HEK293 (cell line): ENCODE measurements around the gene FKBP14.

Experiments used
- CTCF ChIA-PET: fragments of 350-600 bp; formaldehyde crosslinking; extraction: SDS; loops from one replicate; lab custom pipeline; 2021; ENCODE audit warnings: antibody characterized with exemption; lab: Yijun Ruan, JAX
- POLR2A ChIA-PET: fragments of 300-600 bp; formaldehyde crosslinking; extraction: SDS; loops from one replicate; lab custom pipeline; 2020; ENCODE audit warnings: antibody characterized with exemption, inconsistent platforms; lab: Yijun Ruan, JAX
- H3K27ac ChIP-seq: fragments of 200-500 bp; sonication (Bioruptor generic); 2 replicates; pipeline ENCODE4 v1.5.1; 2014; ENCODE audit warnings: low read depth, low read length, control low read depth, inconsistent platforms; ENCODE audit errors: extremely low read depth
- H3K36me3 ChIP-seq, 2 experiments: fragments of 200-500 bp in 1 of 2; sonication (Bioruptor generic) in 1 of 2; 1 replicate in 1 of 2; 2 replicates in 1 of 2; pipeline ENCODE4 v1.5.1; 2014 to 2017; ENCODE audit warnings: inconsistent platforms in 2 of 2, low read length in 2 of 2; ENCODE audit not compliant: control insufficient read depth in 2 of 2, insufficient read depth in 1 of 2
- H3K4me1 ChIP-seq: fragments of 200-500 bp; sonication (Bioruptor generic); 2 replicates; pipeline ENCODE4 v1.5.1; 2014; ENCODE audit warnings: mild to moderate bottlenecking, low read length, inconsistent platforms; ENCODE audit not compliant: control insufficient read depth, insufficient read depth
- H3K4me3 ChIP-seq: 2 replicates; pipeline ENCODE4 v1.5.1; 2011; ENCODE audit warnings: low read depth, mild to moderate bottlenecking, control low read depth, low read length, moderate library complexity
- H3K9me3 ChIP-seq: fragments of 200-500 bp; sonication (Bioruptor generic); 2 replicates; pipeline ENCODE4 v1.5.1; 2014; ENCODE audit warnings: low read depth, low read length, inconsistent platforms; ENCODE audit not compliant: control insufficient read depth, insufficient read depth
- BCL11A ChIP-seq: fragments of 450-650 bp; formaldehyde crosslinking; IDR thresholded peaks from 2 replicates; pipeline ENCODE4 v1.5.1; 2016; ENCODE audit warnings: low read depth, missing biosample characterization, missing genetic modification characterization
- ELK4 ChIP-seq: IDR thresholded peaks from 2 replicates; pipeline ENCODE4 v1.6.1; 2011; ENCODE audit warnings: mild to moderate bottlenecking, low read depth, low read length, borderline replicate concordance
- HOXC10 ChIP-seq: sonication (generic); formaldehyde crosslinking; IDR thresholded peaks from 2 replicates; pipeline ENCODE4 v1.8.1; 2023; ENCODE audit warnings: mild to moderate bottlenecking, missing genetic modification reagents
- KLF7 ChIP-seq: fragments of 450-650 bp; formaldehyde crosslinking; IDR thresholded peaks from 2 replicates; pipeline ENCODE4 v1.5.1; 2016; ENCODE audit warnings: missing biosample characterization, missing genetic modification characterization, borderline replicate concordance
- OSR2 ChIP-seq: fragments of 450-650 bp; formaldehyde crosslinking; IDR thresholded peaks from 2 replicates; pipeline ENCODE4 v1.5.1; 2016; ENCODE audit warnings: missing biosample characterization, missing genetic modification characterization
- PBX3 ChIP-seq: sonication (generic); formaldehyde crosslinking; IDR thresholded peaks from 2 replicates; pipeline ENCODE4 v1.8.1; 2022; ENCODE audit warnings: mild to moderate bottlenecking, moderate library complexity, missing genetic modification reagents
- REPIN1 ChIP-seq: fragments of 450-650 bp; formaldehyde crosslinking; IDR thresholded peaks from 2 replicates; pipeline ENCODE4 v1.5.1; 2017; ENCODE audit warnings: missing biosample characterization, missing genetic modification characterization, low read depth
- SCRT2 ChIP-seq: fragments of 450-650 bp; formaldehyde crosslinking; IDR thresholded peaks from 2 replicates; pipeline ENCODE4 v1.5.1; 2016; ENCODE audit warnings: missing biosample characterization, missing genetic modification characterization
- YY2 ChIP-seq: fragments of 450-650 bp; formaldehyde crosslinking; IDR thresholded peaks from 2 replicates; pipeline ENCODE4 v1.5.1; 2016; ENCODE audit warnings: missing biosample characterization, missing genetic modification characterization
- ZBTB21 ChIP-seq: fragments of 450-650 bp; formaldehyde crosslinking; IDR thresholded peaks from 2 replicates; pipeline ENCODE4 v1.5.1; 2017; ENCODE audit warnings: missing biosample characterization, missing genetic modification characterization
- ZBTB49 ChIP-seq: fragments of 450-650 bp; formaldehyde crosslinking; IDR thresholded peaks from 2 replicates; pipeline ENCODE4 v1.5.1; 2016; ENCODE audit warnings: missing biosample characterization, missing genetic modification characterization, low read depth
- ZNF132 ChIP-seq: fragments of 450-650 bp; formaldehyde crosslinking; IDR thresholded peaks from 2 replicates; pipeline ENCODE4 v1.5.1; 2017; ENCODE audit warnings: missing biosample characterization, missing genetic modification characterization, borderline replicate concordance
- ZNF169 ChIP-seq: fragments of 450-650 bp; formaldehyde crosslinking; IDR thresholded peaks from 2 replicates; pipeline ENCODE4 v1.5.1; 2016; ENCODE audit warnings: missing biosample characterization, missing genetic modification characterization
- ZNF175 ChIP-seq: fragments of 450-650 bp; formaldehyde crosslinking; IDR thresholded peaks from 2 replicates; pipeline ENCODE4 v1.5.1; 2016; ENCODE audit warnings: missing biosample characterization, missing genetic modification characterization
- ZNF214 ChIP-seq: fragments of 450-650 bp; formaldehyde crosslinking; IDR thresholded peaks from 2 replicates; pipeline ENCODE4 v1.5.1; 2017; ENCODE audit warnings: missing biosample characterization, mild to moderate bottlenecking, missing genetic modification characterization, borderline replicate concordance
- ZNF221 ChIP-seq: fragments of 450-650 bp; formaldehyde crosslinking; IDR thresholded peaks from 2 replicates; pipeline ENCODE4 v1.5.1; 2017; ENCODE audit warnings: missing biosample characterization, missing genetic modification characterization, borderline replicate concordance
- ZNF302 ChIP-seq: fragments of 450-650 bp; formaldehyde crosslinking; IDR thresholded peaks from 2 replicates; pipeline ENCODE4 v1.5.1; 2016; ENCODE audit warnings: missing biosample characterization, missing genetic modification characterization, low read depth
- ZNF416 ChIP-seq: fragments of 450-650 bp; formaldehyde crosslinking; IDR thresholded peaks from 2 replicates; pipeline ENCODE4 v1.5.1; 2016; ENCODE audit warnings: missing biosample characterization, missing genetic modification characterization
- ZNF48 ChIP-seq: fragments of 450-650 bp; formaldehyde crosslinking; IDR thresholded peaks from 2 replicates; pipeline ENCODE4 v1.5.1; 2016; ENCODE audit warnings: missing biosample characterization, missing genetic modification characterization
- ZNF514 ChIP-seq: fragments of 450-650 bp; formaldehyde crosslinking; IDR thresholded peaks from 2 replicates; pipeline ENCODE4 v1.5.1; 2016; ENCODE audit warnings: missing biosample characterization, missing genetic modification characterization
- ZNF518A ChIP-seq: fragments of 450-650 bp; formaldehyde crosslinking; conservative IDR thresholded peaks from 2 replicates; pipeline ENCODE4 v1.5.1; 2016; ENCODE audit warnings: low read depth, missing biosample characterization, missing genetic modification characterization
- ZNF560 ChIP-seq: fragments of 450-650 bp; formaldehyde crosslinking; IDR thresholded peaks from 2 replicates; pipeline ENCODE4 v1.5.1; 2017; ENCODE audit warnings: missing biosample characterization, missing genetic modification characterization, borderline replicate concordance
- ZNF596 ChIP-seq: fragments of 450-650 bp; IDR thresholded peaks from 2 replicates; pipeline ENCODE4 v1.5.0; 2018; ENCODE audit warnings: missing biosample characterization, mild to moderate bottlenecking, missing genetic modification characterization, moderate library complexity
- ZNF600 ChIP-seq: fragments of 450-650 bp; formaldehyde crosslinking; IDR thresholded peaks from 2 replicates; pipeline ENCODE4 v1.5.1; 2016; ENCODE audit warnings: missing biosample characterization, missing genetic modification characterization
- ZNF626 ChIP-seq: fragments of 450-650 bp; sonication (Bioruptor Pico); formaldehyde crosslinking; IDR thresholded peaks from 2 replicates; pipeline ENCODE4 v1.5.1; 2018; ENCODE audit warnings: missing biosample characterization, missing genetic modification characterization, inconsistent platforms
- ZNF701 ChIP-seq: fragments of 450-650 bp; formaldehyde crosslinking; IDR thresholded peaks from 2 replicates; pipeline ENCODE4 v1.5.1; 2016; ENCODE audit warnings: missing biosample characterization, missing genetic modification characterization

Gene FKBP14

GRCh38 chr7:29975561-29975960, 50.9 kb downstream of the FKBP14 start:
- POLR2A ChIA-PET = no interaction called here
- Histone ChIP-seq H3K4me1 (0 out of 2 replicates have a peak, but pooled peaks cover 2% of the 10 kb centered on the region), H3K9me3 (no peaks in the 10 kb centered on the region; the same call in 1 of the 2 replicates), H3K27ac (no peak overlapping the region), H3K4me3 (no peak overlapping the region), H3K36me3 (peaks cover 0 to 4% of the 10 kb centered on the region in 2 experiments; a peak in 1 of 3 replicates)
- CTCF ChIA-PET = interaction anchor here (0.9 kb wide), 1 partner anchor 12 kb away, joined by 3 read pairs; no protein-coding TSS in a partner anchor
- TF ChIP-seq ZNF626 (tag by site-specific recombination) (no peak), SCRT2 (tag by site-specific recombination) (0 out of 2 replicates have a peak, but pooled peaks have one; percentile 11)

- H3K9me3 ChIP-seq = no peaks in the 10 kb centered on the region; the same call in 1 of the 2 replicates
- CTCF ChIA-PET = no interaction called here
These were observed 52.2 kb downstream of the FKBP14 start for GRCh38 chr7:29974286-29974685.

GRCh38 chr7:29972315-29972669, 54.2 kb downstream of the FKBP14 start:
- H3K27ac ChIP-seq = no peak overlapping the region
- 0 out of 2 replicates have a peak, but pooled peaks cover 2% of the 10 kb centered on the region for H3K4me1 ChIP-seq
- H3K4me3 ChIP-seq = no peak overlapping the region
- POLR2A ChIA-PET = no interaction called here
- no peaks in the 10 kb centered on the region; the same call in 1 of the 2 replicates for H3K9me3 ChIP-seq
- CTCF ChIA-PET = interaction anchor here (1.2 to 1.5 kb wide), 2 partner anchors 15 to 51 kb away, joined by 3 read pairs; no protein-coding TSS in a partner anchor
- peaks cover 13 to 15% of the 10 kb centered on the region in 2 experiments for H3K36me3 ChIP-seq
- TF ChIP-seq ZNF214 (no peak), REPIN1 (no peak), ZNF701 (tag by site-specific recombination) (no peak), ZNF518A (tag by site-specific recombination) (no peak), ZBTB49 (tag by site-specific recombination) (no peak), BCL11A (tag by site-specific recombination) (no peak), ZNF175 (tag by site-specific recombination) (no peak), ZNF132 (tag by site-specific recombination) (no peak), KLF7 (tag by site-specific recombination) (no peak), ELK4 (no peak), ZNF560 (no peak), ZNF600 (tag by site-specific recombination) (no peak), ZNF169 (tag by site-specific recombination) (no peak), ZNF48 (tag by site-specific recombination) (no peak), ZNF514 (no peak)

More at GRCh38 chr7:29974286-29974685, 52.2 kb downstream of the FKBP14 start:
- no peak overlapping the region for H3K4me3 ChIP-seq
- TF ChIP-seq OSR2 (tag by site-specific recombination) (no peak), YY2 (no peak), ZNF221 (tag by site-specific recombination) (no peak), ZNF416 (tag by site-specific recombination) (no peak), HOXC10 (CRISPR knock-in tag) (no peak), ZNF302 (tag by site-specific recombination) (no peak), PBX3 (CRISPR knock-in tag) (no peak), ZNF596 (no peak), ZBTB21 (tag by site-specific recombination) (no peak)
- H3K4me1 ChIP-seq = 0 out of 2 replicates have a peak, but pooled peaks cover 2% of the 10 kb centered on the region
- H3K27ac ChIP-seq = no peak overlapping the region
- POLR2A ChIA-PET = interaction anchor here (0.7 kb wide), 1 partner anchor 35 kb away, joined by 8 read pairs; no protein-coding TSS in a partner anchor
- peaks cover 0 to 4% of the 10 kb centered on the region in 2 experiments; a peak in 1 of 3 replicates for H3K36me3 ChIP-seq
